ENCODE data around the gene PTPRN2. TPM values are rescaled to one million over a fixed set of nuclear protein-coding genes. Genes with fewer than 3 reads are reported as not detected.
"Not testable (repeated sequence)": the region's sequence is repeated elsewhere in the genome, so short reads cannot be mapped to it uniquely, and the experiment has no call there.

PTPRN2 gene
- total and polyA plus RNA-seq, 8 donors: 12.2 to 49.2 (median 31.8) TPM

GRCh38 chr7:158344706-158345300 is 242.8 kb downstream of the PTPRN2 start:
- H3K4me1 ChIP-seq: no peaks in the 10 kb centered on the region
- TF ChIP-seq, protein P1, sequence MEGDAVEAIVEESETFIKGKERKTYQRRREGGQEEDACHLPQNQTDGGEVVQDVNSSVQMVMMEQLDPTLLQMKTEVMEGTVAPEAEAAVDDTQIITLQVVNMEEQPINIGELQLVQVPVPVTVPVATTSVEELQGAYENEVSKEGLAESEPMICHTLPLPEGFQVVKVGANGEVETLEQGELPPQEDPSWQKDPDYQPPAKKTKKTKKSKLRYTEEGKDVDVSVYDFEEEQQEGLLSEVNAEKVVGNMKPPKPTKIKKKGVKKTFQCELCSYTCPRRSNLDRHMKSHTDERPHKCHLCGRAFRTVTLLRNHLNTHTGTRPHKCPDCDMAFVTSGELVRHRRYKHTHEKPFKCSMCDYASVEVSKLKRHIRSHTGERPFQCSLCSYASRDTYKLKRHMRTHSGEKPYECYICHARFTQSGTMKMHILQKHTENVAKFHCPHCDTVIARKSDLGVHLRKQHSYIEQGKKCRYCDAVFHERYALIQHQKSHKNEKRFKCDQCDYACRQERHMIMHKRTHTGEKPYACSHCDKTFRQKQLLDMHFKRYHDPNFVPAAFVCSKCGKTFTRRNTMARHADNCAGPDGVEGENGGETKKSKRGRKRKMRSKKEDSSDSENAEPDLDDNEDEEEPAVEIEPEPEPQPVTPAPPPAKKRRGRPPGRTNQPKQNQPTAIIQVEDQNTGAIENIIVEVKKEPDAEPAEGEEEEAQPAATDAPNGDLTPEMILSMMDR (IDR thresholded peaks at IDR 0.05): no peak
- ATAC-seq (no peak), DNase-seq (peak in 1 of 6 donors; percentile 16), FAIRE-seq (no peak)
- no peaks in the 10 kb centered on the region for H3K36me3 ChIP-seq
- no peak overlapping the region for H3K4me3 ChIP-seq
- 86 to 87% methylated on average over 11 of the region's 11 CpGs for WGBS, 2 donors
- no peaks in the 10 kb centered on the region for H3K9me3 ChIP-seq
- intact Hi-C loops (cut with DNase I): no loop called here
- no peak overlapping the region for H3K27ac ChIP-seq
- no peaks in the 10 kb centered on the region for H3K27me3 ChIP-seq

DNA sequence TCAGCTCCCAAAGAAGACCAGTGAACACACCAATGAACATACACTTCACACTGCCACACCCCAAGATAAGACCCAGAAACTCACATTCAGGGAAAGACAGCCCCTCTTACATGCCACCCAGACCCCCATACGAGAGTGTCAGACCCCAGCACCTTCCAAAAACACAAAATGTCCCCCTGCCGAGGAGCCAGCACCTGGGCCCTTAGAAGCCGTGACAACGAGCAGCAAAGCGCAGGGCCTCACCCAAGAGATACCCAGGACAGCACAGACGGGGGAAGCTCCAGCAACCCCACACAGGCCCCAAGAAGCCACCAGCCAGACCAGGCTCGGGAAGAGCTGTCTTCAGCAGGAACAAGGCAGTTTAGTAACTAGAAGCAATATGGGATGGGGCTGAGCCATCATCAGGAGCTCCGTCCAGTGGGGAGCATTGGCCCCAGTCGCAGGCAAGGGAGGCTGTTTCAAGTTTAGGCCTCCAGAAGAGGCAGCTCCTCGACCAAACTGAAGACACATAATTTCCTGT is 243.6 kb downstream of the PTPRN2 start:
- ATAC-seq (no peak), FAIRE-seq (no peak), DNase-seq (no peak)
- no peak overlapping the region for H3K27ac ChIP-seq
- H3K9me3 ChIP-seq: no peaks in the 10 kb centered on the region
- H3K36me3 ChIP-seq: no peaks in the 10 kb centered on the region
- no peaks in the 10 kb centered on the region for H3K4me1 ChIP-seq
- TF ChIP-seq, protein P1 (IDR thresholded peaks at IDR 0.05): no peak
- H3K27me3 ChIP-seq: no peaks in the 10 kb centered on the region
- WGBS, 2 donors: 85 to 86% methylated on average over 10 of the region's 10 CpGs
- intact Hi-C loops (cut with DNase I): no loop called here
- no peak overlapping the region for H3K4me3 ChIP-seq

DNA sequence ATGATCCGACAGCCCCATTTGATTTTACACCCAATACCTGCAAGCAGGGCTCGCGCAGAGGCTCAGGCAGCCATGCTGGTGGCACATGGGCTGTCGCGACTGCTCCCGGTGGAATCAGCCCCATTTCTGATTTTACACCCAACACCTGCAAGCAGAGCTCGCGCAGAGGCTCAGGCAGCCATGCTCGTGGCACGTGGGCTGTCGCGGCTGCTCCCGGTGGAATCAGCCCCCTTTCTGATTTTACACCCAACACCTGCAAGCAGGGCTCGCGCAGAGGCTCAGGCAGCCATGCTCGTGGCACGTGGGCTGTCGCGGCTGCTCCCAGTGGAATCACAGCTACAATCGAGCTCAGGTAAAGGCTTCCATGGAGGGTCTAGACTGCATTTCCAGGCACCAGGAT is 244.1 kb downstream of the PTPRN2 start:
- H3K4me1 ChIP-seq: no peaks in the 10 kb centered on the region
- H3K36me3 ChIP-seq: no peaks in the 10 kb centered on the region
- ATAC-seq: no peak
- FAIRE-seq: no peak
- H3K27ac ChIP-seq: no peak overlapping the region
- H3K9me3 ChIP-seq: no peaks in the 10 kb centered on the region
- WGBS, 2 donors: 96 to 97% methylated on average over 20 of the region's 20 CpGs
- intact Hi-C loops (cut with DNase I): no loop called here
- no peak for DNase-seq
- no peak overlapping the region for H3K4me3 ChIP-seq
- H3K27me3 ChIP-seq: no peaks in the 10 kb centered on the region
- TF ChIP-seq, protein P1 (IDR thresholded peaks at IDR 0.05): no peak

DNA sequence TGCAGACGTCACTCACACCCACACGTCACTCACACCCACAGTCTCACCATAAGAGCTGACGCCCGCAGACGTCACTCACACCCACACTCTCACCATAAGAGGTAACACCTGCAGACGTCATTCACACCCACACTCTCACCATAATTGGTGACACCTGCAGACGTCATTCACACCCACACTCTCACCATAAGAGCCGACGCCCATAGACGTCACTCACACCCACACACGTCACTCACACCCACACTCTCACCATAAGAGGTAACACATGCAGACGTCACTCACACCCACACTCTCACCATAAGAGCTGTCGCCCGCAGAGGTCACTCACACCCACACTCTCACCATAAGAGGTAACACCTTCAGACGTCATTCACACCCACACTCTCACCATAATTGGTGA is 246.5 kb downstream of the PTPRN2 start:
- H3K27me3 ChIP-seq; DNase-seq; ATAC-seq; intact Hi-C loops (cut with DNase I); H3K36me3 ChIP-seq; H3K4me1 ChIP-seq; FAIRE-seq; H3K27ac ChIP-seq; H3K4me3 ChIP-seq; H3K9me3 ChIP-seq: not testable (repeated sequence)
- 85 to 88% methylated on average over 13 to 15 of the region's 15 CpGs for WGBS, 2 donors

GRCh38 chr7:158336952-158337351 is 250.7 kb downstream of the PTPRN2 start:
- DNase-seq; H3K4me3 ChIP-seq; H3K9me3 ChIP-seq; FAIRE-seq; intact Hi-C loops (cut with DNase I); H3K36me3 ChIP-seq; H3K27me3 ChIP-seq; ATAC-seq; H3K4me1 ChIP-seq; H3K27ac ChIP-seq: not testable (repeated sequence)
- 79 to 85% methylated on average over 9 of the region's 9 CpGs for WGBS, 2 donors

DNA sequence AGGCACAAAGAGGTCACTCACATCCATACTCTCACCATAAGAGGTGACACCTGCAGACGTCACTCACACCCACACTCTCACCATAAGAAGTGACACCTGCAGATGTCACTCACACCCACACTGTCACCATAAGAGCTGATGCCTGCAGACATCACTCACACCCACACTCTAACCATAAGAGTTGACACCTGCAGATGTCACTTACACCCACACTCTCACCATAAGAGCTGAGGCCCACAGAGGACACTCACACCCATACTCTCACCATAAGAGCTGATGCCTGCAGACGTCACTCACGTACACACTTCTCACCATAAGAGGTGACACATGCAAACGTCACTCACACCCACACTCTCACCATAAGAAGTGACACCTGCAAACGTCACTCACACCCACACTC is 255.1 kb downstream of the PTPRN2 start:
- H3K36me3 ChIP-seq; H3K4me3 ChIP-seq; H3K9me3 ChIP-seq; H3K27ac ChIP-seq; intact Hi-C loops (cut with DNase I); ATAC-seq; H3K4me1 ChIP-seq; FAIRE-seq; DNase-seq; H3K27me3 ChIP-seq: not testable (repeated sequence)
- 85 to 88% methylated on average over 3 to 4 of the region's 5 CpGs for WGBS, 2 donors

DNA sequence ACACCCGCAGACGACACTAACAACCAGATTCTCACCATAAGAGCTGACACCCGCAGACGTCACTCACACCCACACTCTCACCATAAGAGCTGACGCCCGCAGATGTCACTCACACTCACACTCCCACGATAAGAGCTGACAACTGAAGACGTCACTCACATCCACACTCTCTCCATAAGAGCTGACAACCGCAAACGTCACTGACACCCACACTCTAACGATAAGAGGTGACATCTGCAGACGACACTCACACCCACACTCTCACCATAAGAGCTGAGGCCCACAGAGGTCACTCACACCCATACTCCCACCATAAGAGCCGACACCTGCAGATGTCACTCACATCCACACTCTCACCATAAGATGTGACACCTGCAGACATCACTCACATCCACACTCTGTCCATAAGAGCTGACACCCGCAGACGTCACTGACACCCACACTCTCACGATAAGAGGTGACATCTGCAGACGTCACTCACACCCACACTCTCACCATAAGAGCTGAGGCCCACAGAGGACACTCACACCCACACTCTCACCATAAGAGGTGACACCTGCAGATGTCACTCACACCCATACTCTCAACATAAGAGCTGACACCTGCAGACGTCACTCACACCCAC is 255.7 kb downstream of the PTPRN2 start:
- H3K36me3 ChIP-seq; H3K4me3 ChIP-seq; H3K4me1 ChIP-seq; FAIRE-seq; H3K27me3 ChIP-seq; ATAC-seq; H3K9me3 ChIP-seq; intact Hi-C loops (cut with DNase I); H3K27ac ChIP-seq: not testable (repeated sequence)
- 91 to 94% methylated on average over 18 of the region's 18 CpGs for WGBS, 2 donors
- DNase-seq: peak in 1 of 6 donors; percentile 16
